DOHH2 (cell line): ENCODE results near the gene MAML2.
"Not testable (repeated sequence)": the region's sequence is repeated elsewhere in the genome, so short reads cannot be mapped to it uniquely, and the experiment has no call there.

ENCODE experiments used
- H3F3A ChIP-seq: fragments of 200-600 bp; sonication (generic), shearing (Covaris generic); 2 replicates; pipeline ENCODE4 v1.6.0; 2016; ENCODE audit warnings: antibody characterized with exemption, mild to moderate bottlenecking; ENCODE audit not compliant: control insufficient read depth, insufficient read depth
- H3K27ac ChIP-seq: fragments of 200-600 bp; sonication (generic); 2 replicates; pipeline ENCODE4 v1.5.1; 2014; ENCODE audit warnings: low read depth, mild to moderate bottlenecking, low read length, moderate library complexity
- H3K27me3 ChIP-seq: fragments of 200-600 bp; sonication (generic); 2 replicates; pipeline ENCODE4 v1.6.1; 2014; ENCODE audit warnings: mild to moderate bottlenecking, low read length, mixed read lengths; ENCODE audit not compliant: control insufficient read depth
- H3K36me3 ChIP-seq: fragments of 200-600 bp; sonication (generic); 2 replicates; pipeline ENCODE4 v1.6.1; 2014; ENCODE audit warnings: mild to moderate bottlenecking, low read length, moderate library complexity, mixed read lengths; ENCODE audit not compliant: control insufficient read depth
- H3K4me1 ChIP-seq: fragments of 200-600 bp; sonication (generic); 2 replicates; pipeline ENCODE4 v1.6.1; 2014; ENCODE audit warnings: mild to moderate bottlenecking, low read length, mixed read lengths; ENCODE audit not compliant: control insufficient read depth
- H3K4me2 ChIP-seq: fragments of 200-600 bp; sonication (generic); 2 replicates; pipeline ENCODE4 v1.6.0; 2014; ENCODE audit warnings: mild to moderate bottlenecking, low read length, moderate library complexity
- H3K4me3 ChIP-seq: fragments of 200-600 bp; sonication (generic); 2 replicates; pipeline ENCODE4 v1.5.1; 2014; ENCODE audit warnings: mild to moderate bottlenecking, low read length, mixed read lengths
- H3K79me2 ChIP-seq: fragments of 200-600 bp; sonication (generic); 2 replicates; pipeline ENCODE4 v1.6.1; 2014; ENCODE audit warnings: mild to moderate bottlenecking, low read length, mixed read lengths; ENCODE audit not compliant: control insufficient read depth
- H3K9me2 ChIP-seq: fragments of 200-600 bp; sonication (generic); replicated peaks from 2 replicates; pipeline ENCODE4 v1.6.1; 2014; ENCODE audit warnings: mild to moderate bottlenecking, low read length, mixed read lengths; ENCODE audit not compliant: control insufficient read depth
- H3K9me3 ChIP-seq: fragments of 200-600 bp; sonication (generic); 2 replicates; pipeline ENCODE4 v1.6.1; 2014; ENCODE audit warnings: antibody characterized with exemption, low read length, mixed read lengths; ENCODE audit not compliant: control insufficient read depth, insufficient read depth
- H4K20me1 ChIP-seq: fragments of 200-600 bp; sonication (generic); 2 replicates; pipeline ENCODE4 v1.6.0; 2014; ENCODE audit warnings: low read depth, mild to moderate bottlenecking, antibody characterized with exemption, low read length, moderate library complexity; ENCODE audit not compliant: control insufficient read depth, insufficient read depth
- EZH2phosphoT487 ChIP-seq: fragments of 200-600 bp; sonication (generic); IDR thresholded peaks from 2 replicates; pipeline ENCODE4 v1.6.1; 2017; ENCODE audit warnings: borderline replicate concordance, mild to moderate bottlenecking, antibody characterized with exemption, low read length, moderate library complexity, mixed read lengths
- TF ChIP-seq, protein P1 (sequence below): fragments of 200-600 bp; sonication (generic); IDR thresholded peaks from one replicate; pipeline ENCODE4 v1.5.1; 2014; ENCODE audit warnings: antibody characterized with exemption, mild to moderate bottlenecking, low read depth, low read length; ENCODE audit not compliant: poor library complexity, severe bottlenecking

Gene MAML2

DNA sequence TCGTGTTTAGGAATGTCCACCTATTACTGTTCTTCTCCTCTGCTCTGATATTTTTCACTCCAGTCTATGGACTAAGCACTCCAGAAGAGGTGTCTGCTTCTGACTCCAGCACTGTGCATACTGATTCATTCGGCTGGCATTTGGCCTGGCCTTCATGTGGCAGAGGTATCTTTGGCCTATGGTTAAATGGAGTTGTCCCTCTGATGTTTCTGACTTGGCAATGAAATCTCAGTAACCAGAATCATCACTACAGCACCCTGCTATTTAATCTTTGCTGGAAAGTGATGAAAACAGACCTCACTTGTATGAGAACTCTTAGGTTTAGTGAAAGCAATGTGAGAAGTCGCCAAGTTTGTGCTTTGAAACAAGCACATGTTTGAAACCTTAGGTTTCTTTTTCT is 155.2 kb downstream of the MAML2 start:
- H3K4me1 ChIP-seq: peaks cover 27% of the 10 kb centered on the region
- H3K9me2 ChIP-seq: no peaks in the 10 kb centered on the region
- no peak overlapping the region for H3K4me2 ChIP-seq
- TF ChIP-seq, protein P1, sequence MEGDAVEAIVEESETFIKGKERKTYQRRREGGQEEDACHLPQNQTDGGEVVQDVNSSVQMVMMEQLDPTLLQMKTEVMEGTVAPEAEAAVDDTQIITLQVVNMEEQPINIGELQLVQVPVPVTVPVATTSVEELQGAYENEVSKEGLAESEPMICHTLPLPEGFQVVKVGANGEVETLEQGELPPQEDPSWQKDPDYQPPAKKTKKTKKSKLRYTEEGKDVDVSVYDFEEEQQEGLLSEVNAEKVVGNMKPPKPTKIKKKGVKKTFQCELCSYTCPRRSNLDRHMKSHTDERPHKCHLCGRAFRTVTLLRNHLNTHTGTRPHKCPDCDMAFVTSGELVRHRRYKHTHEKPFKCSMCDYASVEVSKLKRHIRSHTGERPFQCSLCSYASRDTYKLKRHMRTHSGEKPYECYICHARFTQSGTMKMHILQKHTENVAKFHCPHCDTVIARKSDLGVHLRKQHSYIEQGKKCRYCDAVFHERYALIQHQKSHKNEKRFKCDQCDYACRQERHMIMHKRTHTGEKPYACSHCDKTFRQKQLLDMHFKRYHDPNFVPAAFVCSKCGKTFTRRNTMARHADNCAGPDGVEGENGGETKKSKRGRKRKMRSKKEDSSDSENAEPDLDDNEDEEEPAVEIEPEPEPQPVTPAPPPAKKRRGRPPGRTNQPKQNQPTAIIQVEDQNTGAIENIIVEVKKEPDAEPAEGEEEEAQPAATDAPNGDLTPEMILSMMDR: no peak
- TF ChIP-seq EZH2phosphoT487: no peak
- H3K27ac ChIP-seq: no peak overlapping the region
- no peak overlapping the region for H3K4me3 ChIP-seq
- H3F3A ChIP-seq: no peaks in the 10 kb centered on the region
- no peaks in the 10 kb centered on the region for H3K36me3 ChIP-seq
- H3K79me2 ChIP-seq: no peaks in the 10 kb centered on the region
- H4K20me1 ChIP-seq: no peaks in the 10 kb centered on the region
- H3K9me3 ChIP-seq: no peaks in the 10 kb centered on the region
- no peaks in the 10 kb centered on the region for H3K27me3 ChIP-seq

DNA sequence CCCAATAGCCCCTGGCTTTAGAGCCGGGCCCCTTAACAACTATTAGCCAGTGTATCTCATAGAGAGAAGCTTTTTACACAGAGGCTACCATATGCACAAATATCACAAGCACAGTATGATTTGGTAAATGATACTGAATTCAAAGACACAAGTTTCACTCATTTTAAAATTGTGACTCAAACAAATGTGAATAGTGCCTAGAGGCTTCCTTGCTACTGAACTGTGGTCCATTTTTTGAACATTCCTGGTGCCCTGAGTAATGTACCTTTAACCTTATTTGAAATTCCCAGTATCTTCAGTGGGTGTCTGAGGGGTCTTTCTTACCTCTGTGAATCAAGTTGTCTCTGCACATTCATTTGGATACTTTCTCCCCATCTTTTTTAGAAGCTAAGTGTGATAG is 156.2 kb downstream of the MAML2 start:
- Histone ChIP-seq H3K27ac (no peak overlapping the region), H3K9me2 (no peaks in the 10 kb centered on the region), H3K79me2 (no peaks in the 10 kb centered on the region), H4K20me1 (no peaks in the 10 kb centered on the region), H3K4me2 (no peak overlapping the region), H3K4me3 (no peak overlapping the region), H3K27me3 (no peaks in the 10 kb centered on the region), H3K36me3 (no peaks in the 10 kb centered on the region), H3K9me3 (no peaks in the 10 kb centered on the region), H3F3A (no peaks in the 10 kb centered on the region), H3K4me1 (peaks cover 27% of the 10 kb centered on the region)
- TF ChIP-seq, protein P1: no peak
- TF ChIP-seq EZH2phosphoT487: no peak

DNA sequence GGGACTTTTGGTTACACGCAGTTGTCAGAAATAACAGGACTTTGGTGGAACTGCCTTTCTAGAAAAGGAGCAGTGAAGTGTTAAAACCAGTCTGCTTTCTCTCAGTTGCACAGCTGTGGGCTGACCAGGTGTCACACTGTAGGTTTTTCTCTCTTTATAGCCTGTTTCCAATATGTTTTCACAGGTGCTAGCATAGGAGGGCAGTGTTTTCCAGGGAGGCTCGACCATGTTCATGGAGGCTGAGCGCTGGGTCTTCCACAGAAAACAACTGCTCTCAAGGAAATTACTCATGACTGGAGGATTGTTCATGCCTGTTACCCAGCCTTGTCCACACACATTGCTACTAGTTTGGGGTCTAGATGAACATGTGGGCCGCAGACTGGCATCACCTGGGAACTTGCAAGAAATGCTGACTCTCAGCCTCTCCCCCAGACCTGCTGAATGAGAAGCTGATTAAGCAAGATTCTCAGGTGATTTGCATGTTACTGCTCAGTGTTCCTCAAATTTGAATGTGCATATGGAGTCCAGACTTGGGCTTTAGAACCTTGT is 157.7 kb downstream of the MAML2 start:
- Histone ChIP-seq H3K9me2 (no peaks in the 10 kb centered on the region), H3K4me1 (peaks cover 27% of the 10 kb centered on the region), H3K27ac (no peak overlapping the region), H3K4me2 (peak overlapping the region; percentile 15), H3K9me3 (no peaks in the 10 kb centered on the region), H3K4me3 (peak overlapping the region; percentile 2; the same call in 1 of the 2 replicates), H3F3A (no peaks in the 10 kb centered on the region), H3K27me3 (no peaks in the 10 kb centered on the region), H4K20me1 (no peaks in the 10 kb centered on the region), H3K36me3 (no peaks in the 10 kb centered on the region), H3K79me2 (no peaks in the 10 kb centered on the region)
- TF ChIP-seq, protein P1: no peak
- TF ChIP-seq EZH2phosphoT487: no peak

DNA sequence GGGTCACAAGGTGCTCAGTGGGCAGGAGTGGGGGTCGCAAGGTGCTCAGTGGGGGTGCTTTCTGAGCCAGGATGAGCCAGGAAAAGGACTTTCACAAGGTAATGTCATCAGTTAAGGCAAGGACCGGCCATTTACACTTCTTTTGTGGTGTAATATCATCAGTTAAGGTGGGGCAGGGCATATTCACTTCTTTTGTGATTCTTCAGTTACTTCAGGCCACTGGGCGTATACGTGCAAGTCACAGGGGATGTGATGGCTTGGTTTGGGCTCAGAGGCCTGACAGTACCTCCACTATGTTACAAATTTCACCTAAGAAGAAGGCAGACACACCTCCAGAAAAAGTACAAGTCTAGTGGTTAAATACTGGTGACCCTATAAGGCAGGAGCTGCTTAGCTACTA is 162.1 kb downstream of the MAML2 start:
- not testable (repeated sequence) for H3K36me3 ChIP-seq, H3K9me3 ChIP-seq, H3K79me2 ChIP-seq, H3K27ac ChIP-seq, H3K4me3 ChIP-seq, H3K9me2 ChIP-seq, H3K4me2 ChIP-seq, H4K20me1 ChIP-seq, H3F3A ChIP-seq
- H3K4me1 ChIP-seq: peaks cover 12% of the 10 kb centered on the region
- peaks cover 12% of the 10 kb centered on the region for H3K27me3 ChIP-seq
